ENCODE data around the gene FAM13A.
A peak's percentile ranks its signal among the peaks of the same experiment; 100 is the strongest.
"Not testable (repeated sequence)": the region's sequence is repeated elsewhere in the genome, so short reads cannot be mapped to it uniquely, and the experiment has no call there.

The FAM13A gene

DNA sequence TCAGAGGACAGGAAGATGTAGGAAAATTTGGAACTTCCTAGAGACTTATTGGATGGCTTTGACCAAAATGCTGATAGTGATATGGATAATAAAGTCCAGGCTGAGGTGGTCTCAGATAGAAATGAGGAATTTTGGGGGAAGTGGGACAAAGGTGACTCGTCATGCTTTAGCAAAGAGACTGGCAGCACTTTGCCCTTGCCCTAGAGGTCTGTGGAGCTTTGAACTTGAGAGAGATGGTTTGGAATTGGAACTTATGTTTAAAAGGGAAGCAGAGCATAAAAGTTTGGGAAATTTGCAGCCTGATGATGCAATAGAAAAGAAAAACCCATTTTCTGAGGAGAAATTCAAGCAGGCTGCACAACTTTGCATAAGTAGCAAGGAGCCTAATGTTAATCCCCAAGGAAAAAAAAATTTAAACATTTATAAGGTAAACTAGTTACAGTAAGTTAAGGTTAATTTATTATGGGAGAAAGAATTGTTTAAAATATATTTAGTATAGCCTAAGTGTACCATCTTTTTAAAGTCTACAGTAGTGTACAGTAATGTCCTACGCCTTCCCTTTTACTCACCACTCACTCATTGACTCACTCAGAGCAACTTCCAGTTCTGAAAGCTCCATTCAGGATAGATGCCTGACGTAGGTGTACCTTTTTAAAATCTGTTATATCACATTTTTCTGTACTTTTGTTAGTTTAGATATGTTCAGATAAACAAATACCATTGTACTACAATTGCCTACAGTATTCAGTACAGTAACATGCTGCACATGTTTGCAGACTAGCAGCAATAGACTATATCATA, 101.2 kb downstream of the FAM13A start:
- DNase-seq = no peak

DNA sequence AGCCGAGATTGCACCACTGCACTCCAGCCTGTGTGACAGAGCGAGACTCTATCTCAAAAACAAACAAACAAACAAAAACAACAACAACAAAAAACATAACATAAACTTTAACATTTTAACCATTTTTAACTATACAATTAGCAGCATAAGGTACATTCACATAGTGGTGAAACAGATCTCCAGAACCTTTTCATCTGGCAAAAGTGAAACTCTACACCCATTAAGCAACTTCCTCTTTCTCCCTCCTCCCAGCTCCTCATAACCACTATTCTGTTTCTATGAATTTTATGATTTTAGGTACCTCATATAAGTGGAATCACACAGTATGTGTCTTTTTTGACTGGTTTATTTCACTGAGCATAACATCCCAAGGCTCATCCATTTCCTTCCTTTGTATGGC, 103.6 kb downstream of the FAM13A start:
- no peak for DNase-seq

GRCh38 chr4:88952081-88952480, 104.9 kb downstream of the FAM13A start:
- no peak for DNase-seq

DNA sequence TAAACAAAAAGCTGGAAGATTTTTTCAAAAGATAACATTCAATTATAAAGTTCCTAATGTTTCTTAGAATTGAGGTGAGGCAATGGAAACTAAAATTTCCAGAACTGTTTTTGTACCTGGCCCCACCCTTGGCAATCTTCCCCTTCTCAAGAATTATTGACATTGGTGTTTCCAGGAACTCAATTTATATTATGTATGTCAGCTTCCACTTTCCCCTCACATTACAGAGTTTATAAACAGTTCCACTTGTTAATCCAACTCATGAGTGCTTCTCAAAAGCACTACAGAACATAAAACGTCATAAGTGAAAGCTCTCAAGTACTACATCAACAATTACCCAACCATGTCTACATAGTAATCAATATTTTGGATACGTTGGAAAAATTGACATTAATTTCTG, 107.4 kb downstream of the FAM13A start:
- peak in 1 of 2 donors; percentile 39 for DNase-seq

- peak in 1 of 2 donors; percentile 40 for DNase-seq
These were observed 116.5 kb downstream of the FAM13A start for GRCh38 chr4:88940506-88940905.

GRCh38 chr4:88939697-88940096, 117.3 kb downstream of the FAM13A start:
- DNase-seq = no peak

DNA sequence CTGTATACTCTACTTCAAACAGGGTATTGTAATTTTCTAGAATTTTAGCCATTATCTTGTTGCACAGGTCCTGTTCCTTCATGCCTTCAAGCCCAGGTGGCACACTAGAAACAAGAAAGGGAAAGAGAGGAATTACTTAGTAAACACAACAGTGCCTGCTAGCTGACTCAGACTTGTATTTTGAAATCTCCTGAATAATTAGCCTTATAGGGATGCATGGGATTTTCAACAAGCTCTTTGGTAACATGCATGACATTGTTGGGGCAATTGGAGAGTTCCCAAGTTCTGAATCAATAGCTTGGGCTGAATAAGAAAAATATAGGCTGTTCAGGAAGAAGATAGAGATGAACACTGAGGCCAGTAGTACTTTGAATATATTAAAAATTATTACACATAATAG, 118.8 kb downstream of the FAM13A start:
- DNase-seq = no peak

DNA sequence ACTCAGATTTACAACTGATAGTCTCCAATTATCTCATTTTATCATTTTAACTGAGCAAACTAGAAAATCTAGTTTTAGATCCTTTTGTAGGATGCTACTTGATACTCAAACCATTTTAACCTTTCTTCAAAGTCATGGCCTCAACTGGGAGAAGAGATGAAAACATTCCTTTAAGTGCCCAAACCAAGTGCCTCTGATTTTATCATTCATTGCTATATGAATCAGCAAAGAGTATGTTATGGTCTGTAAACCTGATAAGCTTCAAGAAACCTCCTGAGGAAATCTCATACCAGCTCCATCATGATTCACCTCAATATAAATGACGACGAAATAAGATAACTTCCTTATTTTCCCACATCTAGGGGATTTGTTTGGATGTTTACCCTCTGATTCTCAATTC, 119.9 kb downstream of the FAM13A start:
- no peak for DNase-seq

- DNase-seq = no peak
These were observed 123.4 kb downstream of the FAM13A start for GRCh38 chr4:88933414-88934160.

GRCh38 chr4:88928852-88929251, 128.1 kb downstream of the FAM13A start:
- DNase-seq = no peak

DNA sequence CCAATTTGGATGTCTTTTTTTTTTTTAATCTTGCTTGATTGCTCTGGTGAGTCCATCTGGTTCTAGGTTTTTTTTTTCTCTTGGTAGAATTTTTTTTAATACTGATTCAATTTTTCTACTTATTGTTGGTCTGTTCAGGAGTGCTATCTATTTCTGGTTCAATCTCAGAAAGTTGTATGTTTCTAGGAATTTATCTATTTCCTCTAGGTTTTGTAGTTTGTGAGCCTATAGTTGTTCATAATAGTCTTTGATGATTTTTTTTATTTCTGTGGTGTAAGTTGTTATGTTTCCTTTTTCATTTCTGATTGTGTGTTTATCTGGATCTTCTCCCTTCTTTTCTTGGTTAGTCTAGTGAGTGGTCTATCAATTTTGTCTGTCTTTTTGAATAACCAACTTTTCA, 129.6 kb downstream of the FAM13A start:
- no peak for DNase-seq

GRCh38 chr4:88919056-88919455, 137.9 kb downstream of the FAM13A start:
- DNase-seq = no peak

DNA sequence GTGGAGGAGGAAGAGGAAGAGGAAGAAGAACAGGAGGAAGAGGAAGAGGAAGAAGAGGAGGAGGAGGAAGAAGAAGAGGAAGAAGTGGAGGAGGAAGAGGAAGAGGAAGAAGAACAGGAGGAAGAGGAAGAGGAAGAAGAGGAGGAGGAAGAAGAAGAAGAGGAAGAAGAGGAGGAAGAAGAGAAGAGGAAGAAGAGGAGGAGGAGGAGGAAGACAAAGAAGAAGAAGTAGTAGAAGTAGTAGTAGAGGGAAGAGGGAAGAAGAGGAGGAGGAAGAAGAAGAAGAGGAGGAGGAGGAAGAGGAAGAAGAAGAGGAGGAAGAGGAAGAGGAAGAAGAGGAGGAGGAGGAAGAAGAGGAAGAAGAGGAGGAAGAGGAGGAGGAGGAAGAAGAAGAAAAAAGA, 143.8 kb downstream of the FAM13A start:
- not testable (repeated sequence) for DNase-seq

DNA sequence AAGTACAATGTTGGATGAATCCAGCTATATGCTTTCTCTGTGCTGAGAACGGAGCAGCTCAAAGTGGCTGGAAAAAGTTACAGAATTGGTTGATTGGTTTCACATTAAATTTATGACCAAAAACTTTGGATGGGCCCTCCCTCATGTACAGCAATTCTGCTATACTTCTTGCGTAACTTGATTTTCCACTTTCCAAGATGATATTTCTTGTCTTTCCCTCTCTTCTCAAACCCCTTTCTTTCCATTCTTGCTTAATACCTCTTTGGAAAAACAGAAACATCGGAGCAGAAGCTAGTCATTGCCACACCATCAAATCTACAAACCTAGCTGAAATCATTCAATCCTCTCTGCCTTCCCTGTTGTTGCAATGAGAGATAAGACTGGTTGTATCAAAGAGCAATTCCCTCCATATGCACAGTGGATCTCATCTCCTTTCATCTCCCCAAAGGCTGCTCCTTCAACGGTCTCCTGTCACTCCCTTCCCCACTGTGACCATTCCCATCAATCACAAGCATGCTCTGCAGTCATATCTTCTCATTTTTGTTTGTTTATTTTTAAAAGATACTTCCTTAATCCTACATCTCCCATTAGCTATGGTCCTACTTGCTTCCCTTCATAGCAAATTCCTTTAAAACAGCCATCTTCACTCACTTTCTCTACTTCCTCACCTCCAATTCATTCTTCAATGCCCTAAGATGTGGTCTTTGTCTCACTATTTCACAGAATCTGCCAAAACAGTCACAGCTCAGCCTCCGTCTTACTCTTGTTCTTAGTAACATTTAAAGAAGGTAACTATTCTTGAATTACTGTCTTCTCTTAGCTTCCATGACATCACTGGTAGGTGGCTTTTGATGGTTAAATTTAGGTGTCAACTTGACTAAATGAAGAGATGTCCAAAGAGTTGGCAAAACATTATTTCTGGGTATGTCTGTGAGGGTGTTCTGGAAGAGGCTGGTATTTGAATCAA, 145.5 kb downstream of the FAM13A start:
- DNase-seq = no peak

DNA sequence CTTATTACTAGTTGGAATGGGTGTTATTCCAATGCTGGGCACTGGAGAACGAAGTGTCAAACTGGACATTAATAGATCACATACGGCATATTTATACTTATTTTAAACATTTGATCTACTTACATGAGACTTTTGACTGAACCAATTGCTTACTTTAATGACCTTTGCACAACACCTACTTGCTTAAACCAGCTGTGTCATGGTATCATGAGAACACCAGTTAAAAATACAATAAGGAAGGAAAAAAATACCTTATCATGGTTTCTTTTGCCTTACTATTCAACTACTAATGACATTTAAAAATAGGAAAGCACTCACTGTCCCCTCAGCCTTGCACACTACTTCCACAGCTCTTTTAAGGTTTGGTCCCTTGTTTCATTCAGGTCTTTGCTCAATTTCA, 146.9 kb downstream of the FAM13A start:
- no peak for DNase-seq

GRCh38 chr4:88908521-88908920, 148.5 kb downstream of the FAM13A start:
- DNase-seq = no peak

DNA sequence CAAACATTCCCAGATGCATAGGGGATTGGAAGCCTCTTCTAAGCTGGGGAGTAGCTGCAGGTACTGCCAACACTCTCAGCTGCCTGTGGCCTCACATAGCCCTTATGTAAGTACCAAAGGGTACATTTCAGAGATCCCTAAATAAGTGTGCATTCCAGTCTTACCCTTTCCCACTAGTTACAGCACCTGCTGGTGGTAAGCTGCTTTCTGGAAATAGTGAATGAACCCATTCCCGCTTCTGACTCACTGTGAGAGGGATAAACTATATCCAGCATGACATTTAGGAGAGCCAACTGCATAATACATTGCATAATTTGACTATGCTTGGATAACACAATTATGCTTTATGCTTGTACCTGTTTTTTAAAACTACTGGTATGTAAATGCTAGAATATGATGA, 149.0 kb downstream of the FAM13A start:
- no peak for DNase-seq

GRCh38 chr4:88907478-88907877, 149.5 kb downstream of the FAM13A start:
- no peak for DNase-seq

DNA sequence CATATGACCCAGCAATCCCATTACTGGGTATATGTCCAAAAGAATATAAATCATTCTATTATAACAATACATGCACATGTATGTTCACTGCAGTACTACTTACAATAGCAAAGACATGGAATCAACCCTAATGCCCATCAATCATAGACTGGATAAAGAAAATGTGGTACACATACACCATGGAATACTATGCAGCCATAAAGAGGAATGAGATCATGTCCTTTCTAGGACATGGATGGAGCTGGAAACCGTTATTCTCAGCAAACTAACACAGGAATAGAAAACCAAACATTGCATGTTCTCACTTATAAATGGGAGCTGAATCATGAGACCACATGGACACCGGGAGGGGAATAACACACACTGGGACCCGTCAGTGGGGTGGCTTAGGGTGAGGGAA, 152.7 kb downstream of the FAM13A start:
- not testable (repeated sequence) for DNase-seq

- DNase-seq = no peak
These were observed 156.6 kb downstream of the FAM13A start for GRCh38 chr4:88900432-88900831.

DNA sequence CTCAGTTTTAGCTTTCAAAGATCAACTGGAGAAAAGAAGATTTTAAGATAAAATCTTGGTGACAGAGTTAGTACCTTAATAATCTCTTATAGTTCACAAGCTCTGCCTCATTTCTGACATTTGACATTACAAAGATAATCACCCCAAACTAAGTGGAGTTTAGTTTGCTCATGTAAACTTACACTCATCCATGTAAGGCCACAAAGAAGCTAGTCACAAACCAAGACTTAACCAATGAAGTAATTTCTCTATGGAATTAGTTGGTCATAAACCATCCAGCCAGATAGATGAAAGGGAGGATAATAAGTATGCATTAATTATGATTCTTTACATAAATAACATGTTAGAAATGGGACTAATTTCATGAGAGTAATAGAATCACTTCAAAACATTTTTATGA, 159.2 kb downstream of the FAM13A start:
- no peak for DNase-seq

DNA sequence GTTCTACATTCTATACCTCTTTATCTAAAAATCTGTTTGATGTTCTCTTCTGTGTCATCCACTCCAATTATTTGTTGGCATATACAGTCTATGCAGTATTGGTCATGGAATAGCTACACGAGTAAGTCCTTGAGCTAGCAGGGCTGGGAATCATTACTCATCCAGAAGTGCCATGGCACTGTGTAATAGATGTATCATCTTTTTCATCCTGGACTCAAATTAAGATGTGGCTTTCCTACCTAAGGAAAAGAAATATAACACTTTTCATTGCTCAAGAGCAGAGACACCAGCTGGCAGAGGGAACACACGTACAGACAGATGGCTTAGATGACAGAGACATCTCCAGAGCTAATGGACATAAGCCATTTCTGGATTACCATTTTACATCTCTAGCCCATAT, 159.8 kb downstream of the FAM13A start:
- no peak for DNase-seq

- DNase-seq = no peak
These were observed 163.0 kb downstream of the FAM13A start for GRCh38 chr4:88893961-88894360.
